HG03460 (cell line): ENCODE measurements around the gene TRPM3.

Source experiments
- ATAC-seq: cut with Tn5 transposase; IDR thresholded peaks from one replicate; pipeline ENCODE4 v1.9.1; 2021; ENCODE audit not compliant: unreplicated experiment

TRPM3 gene

DNA sequence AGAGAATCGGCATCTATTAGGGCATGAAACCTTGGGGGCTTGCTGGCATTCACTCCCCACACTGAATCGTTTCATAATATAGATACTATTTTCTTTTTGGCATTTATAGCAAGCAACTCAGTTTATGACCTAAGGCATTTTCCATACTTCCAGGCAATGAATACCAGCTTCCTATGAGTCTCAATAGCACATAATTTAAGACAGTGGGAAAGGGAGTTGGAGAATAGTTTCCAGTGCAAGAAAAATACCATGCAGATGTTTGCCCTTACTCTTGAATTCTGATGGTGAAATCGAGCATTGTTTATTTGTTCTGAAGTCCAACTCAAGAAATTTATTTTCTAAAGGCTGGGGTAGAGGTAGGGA, 531.1 kb downstream of the TRPM3 start:
- no peak for ATAC-seq

DNA sequence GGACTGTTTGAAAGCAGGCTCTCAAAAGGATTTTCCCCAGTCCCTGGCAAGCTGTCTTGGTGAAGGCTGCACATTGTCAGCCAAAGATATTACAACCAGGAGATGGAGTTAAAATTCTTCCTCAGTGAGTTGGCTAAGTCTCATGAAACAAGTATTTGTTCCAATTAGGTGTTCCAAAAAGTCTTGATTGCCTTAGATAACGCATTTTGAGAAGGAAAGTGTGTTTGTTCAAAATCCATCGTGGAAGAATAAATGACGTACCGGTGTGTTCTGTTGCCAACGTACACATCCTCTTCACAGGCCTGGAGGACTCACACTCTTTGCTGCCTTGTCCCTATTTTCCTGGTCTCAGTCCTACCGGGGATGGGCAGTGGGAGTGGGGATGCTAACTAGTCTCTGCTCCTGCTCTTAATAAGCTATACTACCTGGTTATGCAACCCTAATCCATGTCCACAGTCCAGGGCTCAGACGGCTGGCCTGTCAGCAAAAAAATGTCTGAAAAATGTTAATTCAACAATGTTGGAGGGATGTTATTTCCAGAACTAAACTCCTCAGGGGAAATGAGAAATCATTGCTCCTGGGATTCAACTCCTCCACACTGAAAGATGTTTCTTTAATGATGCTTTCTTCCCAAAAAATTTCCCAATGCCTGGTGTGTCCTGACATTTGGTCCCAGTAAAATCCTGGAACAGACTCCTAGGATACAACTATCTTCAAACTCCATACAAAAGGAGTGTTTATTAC, 531.7 kb downstream of the TRPM3 start:
- no peak for ATAC-seq

DNA sequence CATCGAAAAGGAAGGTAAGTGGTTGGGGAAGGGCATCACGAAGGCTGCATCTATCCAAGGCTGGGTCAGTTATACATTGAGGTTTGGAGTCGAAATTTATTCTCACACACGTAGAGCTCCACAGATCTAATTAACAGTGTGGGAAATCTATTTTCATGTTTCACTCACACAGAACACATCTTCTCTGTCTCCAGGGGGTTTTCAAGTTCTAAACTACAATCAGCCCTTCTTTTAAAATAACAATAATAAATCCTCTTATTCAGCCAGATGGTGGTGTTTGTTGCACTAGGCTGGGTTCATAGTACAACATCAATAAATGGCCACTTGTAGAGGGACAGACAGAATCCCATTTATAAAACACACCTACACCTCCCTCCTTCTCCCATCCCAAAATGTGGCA, 532.4 kb downstream of the TRPM3 start:
- ATAC-seq = no peak

DNA sequence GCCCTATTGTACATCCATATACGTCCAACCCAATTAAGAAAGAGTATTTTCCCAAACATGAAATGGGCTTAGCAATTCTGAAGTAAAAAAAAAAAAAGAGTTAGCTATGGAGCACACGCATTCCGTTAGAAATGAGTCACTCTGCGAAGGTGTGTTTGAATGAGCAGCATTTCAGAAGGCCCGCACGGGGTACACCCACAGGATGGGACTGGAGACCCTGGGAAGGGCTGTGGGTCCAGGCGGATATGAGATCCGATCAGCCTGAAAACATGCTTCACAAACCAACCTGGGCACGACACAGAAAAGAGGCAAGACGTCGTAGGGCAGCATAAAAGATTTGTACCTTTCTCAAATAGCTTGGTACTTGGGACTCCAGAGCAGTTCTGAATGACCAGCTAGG, 533.0 kb downstream of the TRPM3 start:
- no peak for ATAC-seq

DNA sequence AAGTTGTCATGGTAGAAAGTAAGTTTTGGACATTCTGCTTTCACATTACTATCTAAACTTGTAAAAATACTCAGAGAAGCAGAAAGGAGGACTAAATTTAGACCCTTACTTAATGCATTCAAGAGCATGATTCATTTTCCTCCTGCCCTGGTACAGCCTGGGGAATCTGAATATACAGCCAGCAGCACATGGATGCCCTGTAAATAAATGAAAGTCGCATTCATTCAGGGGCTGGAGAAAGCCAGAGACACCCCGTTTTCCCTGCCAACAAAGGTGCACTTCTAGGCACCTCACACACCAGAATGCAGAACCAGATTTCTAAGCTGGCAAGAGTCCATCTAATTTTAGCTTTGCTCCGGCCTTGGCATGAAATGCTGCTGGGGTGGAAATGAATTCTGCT, 534.2 kb downstream of the TRPM3 start:
- no peak for ATAC-seq

DNA sequence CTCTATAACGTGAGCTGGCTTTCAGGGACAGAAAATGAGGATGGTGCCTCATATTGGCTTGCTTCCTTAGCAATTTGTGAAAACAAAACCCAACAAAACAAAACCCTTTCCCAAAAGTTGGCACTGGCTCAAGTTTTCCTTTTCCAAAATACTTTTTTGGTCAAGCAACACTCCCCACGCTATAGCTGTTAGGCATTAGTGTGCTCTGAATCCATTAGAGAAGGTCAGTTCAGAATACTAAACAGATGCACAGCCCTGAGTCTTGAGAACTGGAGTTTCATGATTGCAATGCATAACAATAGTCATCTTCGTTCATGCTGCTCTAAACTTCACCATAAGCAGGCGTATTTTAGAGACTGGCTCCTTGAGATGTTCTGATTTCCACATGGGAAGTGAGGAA, 534.9 kb downstream of the TRPM3 start:
- no peak for ATAC-seq

DNA sequence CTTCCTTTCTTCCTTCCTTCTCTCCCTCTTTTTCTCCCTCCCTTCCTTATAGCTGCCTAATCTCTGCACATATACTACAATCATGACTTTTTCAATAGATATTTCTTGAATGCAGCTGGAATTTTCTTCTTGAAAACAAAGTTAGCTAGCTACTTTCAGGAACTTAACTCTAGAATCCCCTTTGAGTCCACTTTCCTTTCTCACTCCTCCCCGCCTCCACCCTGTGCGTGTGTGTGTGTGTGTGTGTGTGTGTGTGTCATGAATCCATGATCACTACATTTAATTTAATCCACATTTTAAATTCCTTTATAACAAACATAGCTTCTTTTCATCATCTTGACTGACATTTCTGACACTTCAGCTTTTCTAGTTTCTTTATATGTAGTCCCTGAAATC, 539.5 kb downstream of the TRPM3 start:
- no peak for ATAC-seq

DNA sequence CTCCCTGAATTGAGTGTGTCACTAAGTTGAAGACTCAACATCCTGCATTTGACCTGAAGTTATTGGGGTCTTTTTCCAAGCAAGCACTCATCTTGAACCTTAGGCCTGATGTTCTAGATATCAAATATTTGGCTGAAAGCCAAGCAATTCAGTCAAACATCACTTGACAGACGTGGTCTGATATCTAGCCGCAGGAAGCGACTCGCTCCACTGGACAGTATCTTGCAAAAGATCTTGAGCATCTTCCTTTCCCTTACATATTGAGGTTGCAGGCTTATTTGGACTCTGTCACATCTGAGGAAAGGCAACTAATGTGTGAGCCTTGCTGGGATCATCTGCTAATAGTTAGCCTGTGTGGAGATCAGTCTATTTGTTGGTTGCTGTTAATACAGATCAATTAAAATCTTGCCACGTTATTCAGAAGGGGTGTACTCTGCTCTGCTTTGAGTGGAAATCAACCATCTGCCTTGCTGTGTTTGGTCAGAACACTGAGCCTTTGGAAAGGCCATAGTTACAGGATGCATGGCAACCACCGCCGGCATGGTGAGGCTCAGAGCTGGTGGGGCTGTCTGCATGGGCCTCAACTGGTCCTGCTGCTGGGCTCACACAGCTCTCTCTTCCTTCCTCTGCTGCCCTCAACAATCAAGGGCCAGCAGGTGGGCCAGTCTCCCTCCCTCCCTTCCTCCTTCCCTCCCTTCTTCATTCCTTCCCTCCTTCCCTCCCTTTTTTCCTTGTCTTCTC, 540.0 kb downstream of the TRPM3 start:
- ATAC-seq = no peak

DNA sequence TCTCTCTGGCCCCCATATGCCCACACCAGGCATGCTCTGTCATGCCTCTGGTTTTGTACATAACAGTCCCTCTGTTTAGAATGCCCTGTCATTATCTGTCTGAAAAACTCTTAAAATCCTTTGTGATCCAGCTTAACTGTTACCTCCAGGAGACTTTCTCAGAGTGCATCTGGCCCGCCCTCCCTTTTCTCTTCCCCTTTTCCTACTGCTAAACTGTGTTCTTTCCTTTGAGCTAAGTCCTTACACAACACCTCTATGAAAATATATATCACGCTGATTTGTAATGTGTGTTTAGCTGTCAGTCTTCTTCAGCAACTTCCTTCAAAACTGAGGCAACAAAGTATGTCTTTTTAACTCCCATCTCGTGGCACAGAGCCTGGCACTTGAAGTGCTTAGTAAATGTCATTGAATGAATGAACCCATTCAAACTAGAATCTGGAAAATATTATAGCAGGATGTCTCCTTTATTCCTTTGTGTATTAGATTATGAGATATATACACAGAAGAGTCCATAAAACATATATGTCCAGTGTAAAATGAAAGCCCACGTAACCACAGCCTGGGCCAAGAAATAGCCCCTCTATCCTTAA, 540.7 kb downstream of the TRPM3 start:
- ATAC-seq = no peak

DNA sequence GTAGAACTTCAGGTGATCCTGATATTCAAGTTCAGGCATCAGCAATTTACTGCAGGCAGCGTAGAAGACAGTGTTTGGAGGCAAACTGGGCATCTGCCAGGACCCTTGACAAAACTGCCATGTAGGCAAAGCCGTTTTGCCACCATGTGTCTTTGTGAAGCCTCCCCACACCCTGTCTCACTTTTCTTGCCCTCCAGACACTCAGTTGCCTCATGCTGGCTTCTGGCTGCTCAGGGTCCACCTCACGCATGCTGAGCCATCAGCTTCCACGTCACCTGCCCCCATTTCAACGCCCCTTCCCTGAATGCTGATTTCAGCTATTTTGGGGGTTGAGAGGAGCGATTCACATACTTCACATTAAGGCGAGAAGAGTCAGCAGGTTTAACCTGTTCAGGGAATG, 541.7 kb downstream of the TRPM3 start:
- ATAC-seq = no peak

DNA sequence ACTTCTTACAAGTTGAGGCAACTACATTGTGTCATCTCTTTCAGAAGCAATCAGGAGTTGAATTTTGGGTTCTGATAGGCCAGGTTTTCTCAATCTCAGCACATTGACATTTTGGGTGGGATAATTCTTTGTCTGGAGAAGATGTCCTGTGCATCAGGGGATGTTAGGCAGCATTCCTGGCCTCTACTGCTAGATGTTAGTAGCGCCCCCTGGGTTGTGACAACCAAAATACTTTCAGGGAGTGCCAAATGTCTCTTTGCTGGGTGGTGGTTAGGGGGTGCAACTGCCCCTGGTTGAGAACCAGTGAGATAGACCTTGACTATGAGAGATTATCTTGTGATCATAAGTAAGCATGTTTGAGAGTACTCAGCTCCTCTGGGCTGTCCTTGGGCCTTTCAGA, 542.7 kb downstream of the TRPM3 start:
- no peak for ATAC-seq

DNA sequence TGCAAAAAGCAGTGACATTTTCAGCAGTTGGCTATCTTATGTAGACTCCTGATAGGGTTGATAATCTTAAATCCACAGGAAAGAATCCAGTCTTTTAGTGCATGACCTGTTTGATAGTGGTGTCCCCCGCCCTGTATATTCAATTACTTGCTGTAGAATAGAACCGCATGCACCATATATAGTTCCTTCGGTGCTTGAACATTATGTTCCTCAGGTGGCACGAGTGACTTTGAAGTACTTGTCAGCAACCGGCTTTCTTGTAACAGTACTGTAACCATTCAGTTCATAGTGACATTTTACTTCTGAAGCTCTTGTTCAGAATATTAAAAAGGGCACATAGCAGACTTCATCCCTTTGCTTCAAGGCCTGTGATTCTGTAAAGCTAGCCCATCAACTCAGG, 543.8 kb downstream of the TRPM3 start:
- ATAC-seq = no peak

DNA sequence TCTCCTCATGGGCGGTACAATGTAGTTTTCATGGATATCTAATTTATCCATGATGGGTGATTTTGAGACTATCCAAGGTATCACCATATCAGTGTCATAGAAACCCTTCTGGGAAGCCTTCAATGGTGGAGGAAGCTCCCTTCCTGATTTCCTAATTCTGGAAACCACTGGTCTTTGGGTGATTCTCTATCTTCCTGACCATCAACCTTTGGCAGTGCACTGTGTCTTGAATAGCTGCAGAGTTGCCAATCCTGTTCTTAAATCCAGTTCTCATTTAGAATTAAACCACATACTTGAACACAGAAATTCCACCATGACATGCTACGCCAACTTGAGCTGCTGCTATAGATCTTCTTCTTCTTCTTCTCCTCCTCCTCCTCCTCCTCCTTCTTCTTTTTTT, 545.3 kb downstream of the TRPM3 start:
- no peak for ATAC-seq

DNA sequence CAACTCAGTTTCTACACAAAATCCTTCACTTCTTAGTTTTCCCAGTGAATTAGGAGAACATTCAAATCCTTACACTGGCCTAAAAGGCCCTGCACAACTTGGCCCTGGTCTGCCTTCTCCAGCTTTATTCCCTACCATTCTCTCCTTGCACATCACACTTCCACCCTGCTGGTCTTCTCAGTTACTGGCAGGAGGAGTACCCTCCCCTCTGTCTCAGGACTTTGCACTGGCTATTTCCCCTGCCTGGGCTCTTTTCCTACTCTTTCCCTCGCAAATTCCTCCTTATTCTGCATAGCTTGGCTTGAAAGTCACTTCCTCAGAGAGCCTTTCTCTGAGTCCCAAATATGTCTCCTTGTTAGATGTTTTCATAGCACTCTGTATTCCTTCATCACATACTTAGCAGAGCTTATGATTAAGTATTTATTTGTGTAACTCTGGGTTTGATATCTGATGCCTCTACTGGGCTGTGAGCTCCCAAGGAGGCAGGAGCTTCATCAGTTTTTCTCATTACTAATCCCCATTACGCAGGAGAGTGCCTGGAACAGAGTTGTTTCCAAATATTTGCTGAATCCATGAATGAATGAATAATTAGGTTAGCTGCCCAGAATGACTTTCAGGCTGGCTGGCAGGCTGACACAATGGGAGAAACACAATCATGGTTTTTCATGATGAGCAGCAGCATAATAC, 547.1 kb downstream of the TRPM3 start:
- no peak for ATAC-seq

DNA sequence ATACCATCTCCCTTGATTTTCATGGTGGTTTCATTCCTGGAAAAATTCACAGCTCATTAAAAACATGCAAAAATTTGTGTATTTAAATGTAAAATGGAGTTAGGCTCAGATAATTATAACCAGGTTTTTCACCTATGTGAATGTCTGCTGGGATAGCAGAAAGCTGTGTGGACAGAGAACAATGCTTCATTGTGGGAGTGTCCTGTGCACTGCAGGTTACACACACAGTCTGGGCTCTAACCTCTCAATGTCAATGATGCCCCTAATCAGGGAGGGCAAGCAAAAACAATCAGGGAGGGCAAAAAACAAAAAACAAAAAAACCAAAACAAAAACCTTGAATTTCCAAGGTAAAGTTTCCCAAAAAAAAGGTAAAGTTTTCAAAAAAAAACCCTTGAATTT, 548.1 kb downstream of the TRPM3 start:
- no peak for ATAC-seq

DNA sequence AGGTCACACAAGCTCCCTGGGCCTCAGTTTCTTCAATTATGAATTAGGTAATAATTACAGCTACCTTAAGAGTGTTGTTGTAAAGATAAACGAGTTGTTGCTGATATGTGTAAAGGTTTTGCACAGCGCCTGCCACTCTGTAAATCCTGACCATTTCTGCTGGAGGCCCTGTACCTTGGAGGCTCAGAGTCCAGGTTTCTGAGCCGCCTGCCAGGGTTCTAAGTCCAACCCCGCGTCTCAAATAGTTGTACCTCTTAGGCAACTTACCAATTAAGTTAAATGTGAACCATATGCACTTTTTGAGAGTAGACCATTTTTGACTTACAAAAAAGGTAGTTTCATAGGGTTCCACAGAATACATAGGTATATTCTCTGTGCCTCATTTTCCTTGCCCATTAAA, 550.2 kb downstream of the TRPM3 start:
- ATAC-seq = no peak

DNA sequence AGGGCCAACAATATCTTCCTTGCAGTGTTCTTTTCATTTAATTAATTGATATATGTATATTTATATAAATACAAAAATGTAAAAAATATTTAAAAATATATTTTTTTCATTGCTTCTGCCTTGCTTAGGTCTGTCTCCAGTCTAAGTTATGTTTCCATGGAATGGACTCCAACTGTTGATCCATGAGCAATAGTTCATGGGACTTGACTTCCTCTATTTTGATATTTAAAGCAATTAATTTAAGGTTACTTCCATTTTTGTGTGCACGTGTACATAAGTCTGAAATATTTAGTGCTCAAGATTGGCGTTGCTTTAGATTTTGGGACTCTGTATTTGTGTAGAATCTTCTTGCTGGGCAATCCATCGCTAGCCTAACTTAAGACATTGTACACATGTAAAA, 551.6 kb downstream of the TRPM3 start:
- no peak for ATAC-seq

DNA sequence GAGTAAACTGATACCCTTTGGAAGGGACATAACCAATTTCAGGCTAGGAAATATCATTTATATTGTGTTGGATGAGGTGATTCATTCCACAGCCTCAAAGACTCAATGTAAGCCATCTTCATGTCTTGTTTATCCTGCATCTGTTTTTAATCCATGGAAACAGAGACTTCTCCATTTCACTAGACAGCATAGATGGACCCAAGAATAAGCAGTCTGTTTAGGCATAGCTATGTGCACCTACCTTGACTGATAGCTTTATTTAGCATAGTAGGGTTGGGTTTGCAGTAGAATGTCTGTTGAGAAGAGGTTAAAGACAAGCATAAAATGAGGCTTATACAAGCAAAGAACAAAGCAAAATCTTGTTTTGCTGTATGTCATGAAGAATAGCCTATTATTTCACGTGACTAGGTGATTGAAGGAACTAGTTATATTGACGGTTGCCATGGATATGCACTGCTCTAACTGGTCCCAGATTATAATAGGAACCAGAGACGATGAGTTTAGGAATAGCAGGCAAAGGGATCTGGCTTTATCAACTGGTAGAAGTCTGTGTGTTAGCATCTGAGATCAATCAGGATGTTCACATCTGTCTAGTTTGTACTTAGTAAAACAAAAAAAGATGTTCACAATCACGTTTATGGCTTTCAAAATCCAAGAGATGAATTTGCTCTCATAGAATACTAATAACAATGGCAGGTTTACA, 552.2 kb downstream of the TRPM3 start:
- ATAC-seq = no peak

DNA sequence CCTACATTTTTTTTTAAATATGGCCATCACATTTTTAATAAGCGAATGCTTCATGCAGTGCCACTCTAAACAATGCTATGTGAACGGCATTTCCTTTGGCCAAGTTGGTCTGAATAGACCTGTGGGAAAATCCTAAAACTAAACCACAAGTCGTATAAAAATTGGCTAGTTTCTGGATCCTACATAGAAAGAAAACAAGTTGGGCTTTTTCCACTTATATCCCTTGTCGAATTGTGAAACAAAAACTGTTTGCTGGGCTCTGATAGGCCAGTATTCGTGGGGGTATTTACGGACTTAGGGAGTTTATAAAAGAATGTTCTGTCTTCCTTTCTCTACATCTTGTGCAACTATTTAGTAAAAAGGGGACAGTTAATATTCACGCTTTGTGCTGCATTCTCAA, 553.9 kb downstream of the TRPM3 start:
- ATAC-seq = no peak

DNA sequence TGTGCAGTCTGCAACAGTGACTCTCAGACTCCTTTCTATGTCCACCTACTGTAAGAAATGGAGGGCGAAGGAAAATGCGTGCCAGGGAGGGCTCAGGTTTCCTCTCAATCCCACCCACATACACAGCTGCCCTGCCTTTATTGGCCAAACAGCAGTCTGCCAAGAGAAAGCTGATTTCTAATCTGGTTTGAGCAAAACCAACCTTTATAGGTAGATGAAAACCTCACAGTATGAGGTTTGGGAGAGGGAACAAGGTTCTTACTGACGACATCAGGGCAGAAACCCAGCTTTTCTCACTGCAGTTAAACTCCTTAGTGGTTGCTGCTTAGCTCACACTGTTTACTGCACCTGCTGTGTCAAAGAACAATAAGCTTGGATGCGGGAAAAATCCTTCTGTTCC, 554.7 kb downstream of the TRPM3 start:
- no peak for ATAC-seq

DNA sequence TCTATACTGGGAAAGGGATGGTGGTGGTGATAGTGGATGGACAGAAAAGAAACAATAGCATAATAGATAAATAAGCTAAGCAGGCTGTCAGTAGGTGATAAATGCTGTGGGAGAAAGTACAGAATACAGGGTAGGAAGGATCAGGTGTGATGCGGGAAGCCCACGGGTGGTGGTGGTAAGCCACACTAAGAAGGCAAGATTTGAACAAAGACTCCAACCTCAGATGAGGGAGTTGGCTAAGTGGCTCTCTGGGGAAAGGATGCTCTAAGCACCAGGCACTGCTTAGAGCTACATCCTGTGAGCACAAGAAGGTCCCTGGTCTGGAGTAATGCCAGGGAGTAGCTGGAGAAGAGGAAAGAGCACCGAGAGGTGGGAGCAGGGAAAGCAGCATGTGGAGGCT, 555.4 kb downstream of the TRPM3 start:
- ATAC-seq = no peak
